Neural progenitor cell (in vitro differentiated cells): Measurements from ENCODE around the gene PRDM15.

Source experiments
- CTCF ChIP-seq: fragments of 200-600 bp; sonication (generic); IDR thresholded peaks from 2 replicates; pipeline ENCODE4 v1.5.1; 2017; ENCODE audit warnings: antibody characterized with exemption, mild to moderate bottlenecking
- EZH2 ChIP-seq: fragments of 200-600 bp; sonication (generic); IDR thresholded peaks from 2 replicates; pipeline ENCODE4 v1.6.1; 2017; ENCODE audit warnings: antibody characterized with exemption, mild to moderate bottlenecking, moderate library complexity

- TF ChIP-seq CTCF = no peak
- TF ChIP-seq EZH2 = no peak
Measured at GRCh38 chr21:41923631-41924367, 44.7 kb upstream of the PRDM15 start.
